ENCODE results near the gene HTD2.
"Not testable (repeated sequence)": the region's sequence is repeated elsewhere in the genome, so short reads cannot be mapped to it uniquely, and the experiment has no call there.

The HTD2 gene

DNA sequence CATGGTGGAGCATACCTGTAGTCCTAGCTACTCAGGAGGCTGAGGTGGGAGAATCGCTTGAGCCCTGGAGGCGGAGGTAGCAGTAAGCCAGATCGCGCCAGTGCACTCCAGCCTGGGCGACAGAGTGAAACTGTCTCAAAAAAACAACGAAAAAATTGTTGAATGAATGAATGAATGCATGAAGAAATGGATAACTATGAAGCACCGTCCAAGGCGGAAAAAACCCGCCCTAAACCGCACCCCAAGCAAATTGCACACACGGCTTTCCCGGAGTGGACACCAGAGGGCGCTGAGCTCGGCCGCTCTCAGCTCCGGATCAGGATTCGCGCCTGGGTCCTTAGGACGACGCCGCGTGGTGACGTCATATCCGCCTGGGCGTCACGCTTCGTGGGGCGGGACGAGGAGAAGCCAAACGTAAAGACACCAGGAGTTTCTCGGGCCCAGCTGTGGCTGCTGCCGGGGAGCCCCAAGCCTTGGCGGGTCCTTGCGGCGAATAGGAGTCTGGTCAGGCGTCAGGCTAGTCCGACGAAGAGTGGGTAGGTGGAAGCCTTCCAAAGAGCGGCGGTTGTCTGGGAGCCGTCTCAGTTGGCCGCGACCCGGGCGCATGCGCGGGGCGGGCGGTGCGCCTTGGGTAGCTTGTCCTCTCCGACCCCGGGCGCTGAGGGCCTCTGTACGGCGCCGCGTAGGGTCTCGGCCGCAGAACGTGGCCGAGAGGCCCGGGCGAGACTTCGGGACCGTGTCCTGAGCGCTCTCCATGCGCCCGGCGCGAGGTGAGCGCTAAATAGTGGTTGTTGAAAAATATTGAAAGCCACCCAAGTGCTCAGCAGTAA, at the start of gene HTD2, which contains the start of gene RPP14:
TSS of gene HTD2 (plus strand) at position 639 of the 830 bp plus-strand sequence. CDS start 11,094 bp downstream, outside the sequence.
TSS of gene RPP14 (plus strand) at position 364 of the 830 bp plus-strand sequence. CDS start 4,085 bp downstream, outside the sequence.
- H3K4me3 ChIP-seq (ENCODE audit: low read depth, low read length): peak within 1 kb of the TSS; percentile 64
- TF ChIP-seq, protein P1, sequence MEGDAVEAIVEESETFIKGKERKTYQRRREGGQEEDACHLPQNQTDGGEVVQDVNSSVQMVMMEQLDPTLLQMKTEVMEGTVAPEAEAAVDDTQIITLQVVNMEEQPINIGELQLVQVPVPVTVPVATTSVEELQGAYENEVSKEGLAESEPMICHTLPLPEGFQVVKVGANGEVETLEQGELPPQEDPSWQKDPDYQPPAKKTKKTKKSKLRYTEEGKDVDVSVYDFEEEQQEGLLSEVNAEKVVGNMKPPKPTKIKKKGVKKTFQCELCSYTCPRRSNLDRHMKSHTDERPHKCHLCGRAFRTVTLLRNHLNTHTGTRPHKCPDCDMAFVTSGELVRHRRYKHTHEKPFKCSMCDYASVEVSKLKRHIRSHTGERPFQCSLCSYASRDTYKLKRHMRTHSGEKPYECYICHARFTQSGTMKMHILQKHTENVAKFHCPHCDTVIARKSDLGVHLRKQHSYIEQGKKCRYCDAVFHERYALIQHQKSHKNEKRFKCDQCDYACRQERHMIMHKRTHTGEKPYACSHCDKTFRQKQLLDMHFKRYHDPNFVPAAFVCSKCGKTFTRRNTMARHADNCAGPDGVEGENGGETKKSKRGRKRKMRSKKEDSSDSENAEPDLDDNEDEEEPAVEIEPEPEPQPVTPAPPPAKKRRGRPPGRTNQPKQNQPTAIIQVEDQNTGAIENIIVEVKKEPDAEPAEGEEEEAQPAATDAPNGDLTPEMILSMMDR (conservative IDR thresholded peaks at IDR 0.05; ENCODE audit: low read depth, low read length): peak; percentile 96
- peak; percentile 98 for DNase-seq (ENCODE audit: low read depth)

- no peak overlapping the region for H3K4me3 ChIP-seq (ENCODE audit: low read depth, low read length)
- no peak for DNase-seq (ENCODE audit: low read depth)
- TF ChIP-seq, protein P1 (conservative IDR thresholded peaks at IDR 0.05; ENCODE audit: low read depth, low read length): no peak
These were observed 47.8 kb upstream of the HTD2 start for GRCh38 chr3:58258392-58259055.

DNA sequence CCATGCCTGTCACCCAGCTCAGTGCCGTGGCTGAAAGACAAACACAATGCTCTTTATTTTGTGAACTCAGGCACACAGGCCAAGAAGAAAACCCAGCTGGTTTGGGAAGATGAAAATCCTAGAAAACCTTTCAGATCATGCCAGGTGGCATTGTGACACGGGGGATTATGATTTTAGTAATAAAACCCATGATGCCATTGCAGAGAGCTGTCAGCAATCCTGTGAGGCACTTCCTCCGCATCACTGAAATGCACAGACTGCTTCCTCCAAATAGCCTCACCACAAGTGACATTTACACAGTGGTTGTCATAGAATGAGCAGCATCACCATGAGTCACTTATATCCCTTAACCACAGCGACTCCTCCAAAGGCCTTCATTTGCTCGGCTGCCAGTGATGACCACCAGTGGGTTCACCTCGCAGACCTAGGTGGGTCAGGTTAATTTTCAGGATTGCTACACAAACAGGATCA, 46.0 kb upstream of the HTD2 start:
- H3K4me3 ChIP-seq (ENCODE audit: low read depth, low read length): no peak overlapping the region
- TF ChIP-seq, protein P1 (conservative IDR thresholded peaks at IDR 0.05; ENCODE audit: low read depth, low read length): no peak
- DNase-seq (ENCODE audit: low read depth): peak; percentile 57

DNA sequence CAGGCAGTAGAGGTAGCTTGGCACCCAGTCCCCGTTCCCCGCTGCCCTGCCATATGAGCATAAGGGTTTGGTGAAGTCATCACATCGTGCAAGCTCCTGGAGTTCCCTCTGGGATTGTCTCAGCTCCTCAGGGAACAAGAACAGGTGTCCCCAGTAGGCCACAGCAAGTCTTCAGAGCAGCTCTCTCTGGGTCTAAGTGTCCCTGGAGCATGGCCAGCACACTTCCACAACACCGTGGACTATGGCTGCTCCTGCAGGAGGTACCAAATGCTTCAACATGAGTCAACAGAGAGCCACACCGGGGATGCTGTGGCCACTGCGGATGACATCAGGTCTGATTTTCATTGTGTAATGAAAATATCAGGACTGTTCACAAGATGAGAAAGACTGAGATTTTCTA, 45.6 kb upstream of the HTD2 start:
- DNase-seq (ENCODE audit: low read depth): peak; percentile 58
- TF ChIP-seq, protein P1 (conservative IDR thresholded peaks at IDR 0.05; ENCODE audit: low read depth, low read length): no peak
- H3K4me3 ChIP-seq (ENCODE audit: low read depth, low read length): no peak overlapping the region

GRCh38 chr3:58261954-58262666, 44.2 kb upstream of the HTD2 start:
- H3K4me3 ChIP-seq (ENCODE audit: low read depth, low read length): no peak overlapping the region
- DNase-seq (ENCODE audit: low read depth): no peak
- TF ChIP-seq, protein P1 (conservative IDR thresholded peaks at IDR 0.05; ENCODE audit: low read depth, low read length): no peak

DNA sequence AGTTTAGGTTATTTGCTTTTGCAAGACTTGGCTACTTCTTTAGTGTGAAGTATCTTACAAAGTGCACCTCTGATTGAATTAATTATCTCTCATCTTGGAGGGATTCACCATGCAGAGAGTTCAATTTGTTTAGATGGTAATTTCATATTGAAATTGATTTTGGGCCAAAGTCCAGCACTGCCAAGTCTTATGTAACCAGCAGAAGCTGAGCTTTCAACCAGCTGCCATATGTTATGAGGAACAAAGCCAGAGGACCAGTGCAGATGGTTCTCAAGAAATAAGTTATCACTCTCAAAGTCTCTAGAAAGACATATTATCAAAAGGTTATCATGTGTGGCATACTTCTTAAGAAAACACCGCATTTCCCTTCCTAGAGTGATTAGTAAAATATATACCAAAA, 39.7 kb upstream of the HTD2 start:
- no peak overlapping the region for H3K4me3 ChIP-seq (ENCODE audit: low read depth, low read length)
- TF ChIP-seq, protein P1 (conservative IDR thresholded peaks at IDR 0.05; ENCODE audit: low read depth, low read length): no peak
- DNase-seq (ENCODE audit: low read depth): peak; percentile 33

DNA sequence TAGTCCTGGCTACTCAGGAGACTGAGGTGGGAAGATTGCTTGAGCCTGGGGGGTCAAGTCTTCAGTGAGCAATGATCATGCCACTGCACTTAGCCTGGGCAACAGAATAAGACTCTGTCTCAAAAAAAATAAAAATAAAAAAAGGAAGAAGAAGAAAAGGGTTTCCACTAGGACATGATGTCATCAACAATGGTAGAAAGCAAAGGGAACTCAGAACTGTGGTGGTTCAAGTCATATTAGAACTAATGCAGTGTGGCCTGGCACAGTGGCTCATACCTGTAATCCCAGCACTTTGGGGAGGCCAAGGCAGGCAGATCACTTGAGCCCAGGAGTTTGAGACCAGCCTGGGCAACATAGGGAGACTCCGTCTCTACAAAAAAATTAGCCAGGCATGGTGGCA, 38.8 kb upstream of the HTD2 start:
- not testable (repeated sequence) for DNase-seq (ENCODE audit: low read depth); H3K4me3 ChIP-seq (ENCODE audit: low read depth, low read length)
